SK-N-SH treated with all-trans-retinoic acid at 6 μM for 48 hours (cell line): ENCODE results near the gene GPBP1.

ENCODE experiments used
- BACH2 ChIP-seq: fragments of 250-450 bp; sonication (Bioruptor Pico); IDR thresholded peaks from 2 replicates; pipeline ENCODE4 v1.9.0; 2021; ENCODE audit warnings: mild to moderate bottlenecking, borderline replicate concordance
- GLIS3 ChIP-seq: fragments of 250-450 bp; sonication (Bioruptor Pico); IDR thresholded peaks from 2 replicates; pipeline ENCODE4 v1.5.0; 2020; ENCODE audit warnings: mild to moderate bottlenecking, moderate library complexity
- RARB ChIP-seq: fragments of 250-450 bp; sonication (Bioruptor Pico); IDR thresholded peaks from 2 replicates; pipeline ENCODE4 v1.8.0; 2021; ENCODE audit warnings: mild to moderate bottlenecking, moderate library complexity
- TCF4 ChIP-seq: fragments of 250-450 bp; sonication (Bioruptor Pico); IDR thresholded peaks from 2 replicates; pipeline ENCODE4 v1.8.0; 2021; ENCODE audit warnings: mild to moderate bottlenecking, moderate library complexity, borderline replicate concordance
- ZC3H10 ChIP-seq: fragments of 250-450 bp; sonication (Bioruptor Pico); IDR thresholded peaks from 2 replicates; pipeline ENCODE4 v1.5.1; 2021; ENCODE audit warnings: mild to moderate bottlenecking, moderate library complexity
- TF ChIP-seq, protein P1 (sequence below): fragments of 250-450 bp; sonication (Bioruptor Pico); IDR thresholded peaks from 2 replicates; pipeline ENCODE4 v1.8.0; 2020; ENCODE audit warnings: mild to moderate bottlenecking, moderate library complexity, borderline replicate concordance

DNA sequence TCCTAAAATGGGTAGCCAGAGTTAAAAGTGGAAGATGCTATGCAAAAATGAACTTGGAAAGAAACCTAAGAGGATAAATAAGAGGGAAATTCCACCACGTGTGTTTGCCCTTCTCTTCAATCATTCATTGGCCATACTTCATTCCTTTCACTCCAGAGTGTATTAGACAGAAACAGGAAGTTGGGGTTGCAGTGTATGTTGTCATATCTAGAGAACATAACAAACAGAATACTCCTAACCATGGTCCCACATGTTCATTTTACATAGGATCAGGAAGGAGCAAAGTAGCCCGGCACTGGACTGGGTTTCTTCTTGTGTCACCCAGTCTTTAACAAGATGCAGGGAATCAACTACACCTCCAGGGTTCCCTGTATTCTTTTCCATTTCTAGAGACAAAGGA lies 7.6 kb upstream of the GPBP1 start:
- TF ChIP-seq RARB (CRISPR knock-in tag): no peak
- TF ChIP-seq, protein P1, sequence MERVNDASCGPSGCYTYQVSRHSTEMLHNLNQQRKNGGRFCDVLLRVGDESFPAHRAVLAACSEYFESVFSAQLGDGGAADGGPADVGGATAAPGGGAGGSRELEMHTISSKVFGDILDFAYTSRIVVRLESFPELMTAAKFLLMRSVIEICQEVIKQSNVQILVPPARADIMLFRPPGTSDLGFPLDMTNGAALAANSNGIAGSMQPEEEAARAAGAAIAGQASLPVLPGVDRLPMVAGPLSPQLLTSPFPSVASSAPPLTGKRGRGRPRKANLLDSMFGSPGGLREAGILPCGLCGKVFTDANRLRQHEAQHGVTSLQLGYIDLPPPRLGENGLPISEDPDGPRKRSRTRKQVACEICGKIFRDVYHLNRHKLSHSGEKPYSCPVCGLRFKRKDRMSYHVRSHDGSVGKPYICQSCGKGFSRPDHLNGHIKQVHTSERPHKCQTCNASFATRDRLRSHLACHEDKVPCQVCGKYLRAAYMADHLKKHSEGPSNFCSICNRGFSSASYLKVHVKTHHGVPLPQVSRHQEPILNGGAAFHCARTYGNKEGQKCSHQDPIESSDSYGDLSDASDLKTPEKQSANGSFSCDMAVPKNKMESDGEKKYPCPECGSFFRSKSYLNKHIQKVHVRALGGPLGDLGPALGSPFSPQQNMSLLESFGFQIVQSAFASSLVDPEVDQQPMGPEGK: no peak
- TF ChIP-seq ZC3H10: no peak
- no peak for TF ChIP-seq GLIS3 (CRISPR knock-in tag)
- no peak for TF ChIP-seq TCF4 (CRISPR knock-in tag)
- TF ChIP-seq BACH2 (CRISPR knock-in tag): no peak
